Psoas muscle (tissue), 8 donors: Measurements from ENCODE around the gene ESPN. TPM values are rescaled to one million over a fixed set of nuclear protein-coding genes. Genes with fewer than 3 reads are reported as not detected.

Experiments used
- ATAC-seq, 4 donors: fragments of 200-7000 bp; cut with Tn5 transposase; one replicate each; pipeline ENCODE4 v1.9.1; 2020; ENCODE audit warnings: moderate library complexity in 3 of 4, mild to moderate bottlenecking in 2 of 4
- DNase-seq, 2 donors: peaks; one replicate each; pipeline ENCODE4 v3.0.0-alpha.2; 2020
- H3K27ac ChIP-seq: fragments of 200-600 bp; one replicate; pipeline ENCODE4 v1.8.0; 2022
- H3K27me3 ChIP-seq, 3 donors: fragments of 200-600 bp in 1 of 3; one replicate each; pipeline versions ENCODE4 v1.6.1 to v1.8.0; 2013 to 2022; ENCODE audit warnings: low read length in 2 of 3, mild to moderate bottlenecking in 2 of 3, moderate library complexity in 1 of 3; ENCODE audit not compliant: insufficient read depth in 3 of 3
- H3K36me3 ChIP-seq, 2 donors: fragments of 200-600 bp in 1 of 2; one replicate each; pipeline versions ENCODE4 v1.6.1 to v1.8.0; 2013 to 2022; ENCODE audit warnings: low read depth in 1 of 2, mild to moderate bottlenecking in 1 of 2, moderate library complexity in 1 of 2; ENCODE audit not compliant: insufficient read depth in 1 of 2
- H3K4me1 ChIP-seq: fragments of 200-600 bp; one replicate; pipeline ENCODE4 v1.8.0; 2022
- H3K4me3 ChIP-seq: fragments of 200-600 bp; one replicate; pipeline ENCODE4 v1.8.0; 2022; ENCODE audit warnings: mild to moderate bottlenecking
- H3K9me3 ChIP-seq: fragments of 200-600 bp; one replicate; pipeline ENCODE4 v1.8.0; 2022
- WGBS, 3 donors: extraction: QIAGEN DNeasy Blood & Tissue Kit; methylation state at CpG; one replicate each; pipeline versions ENCODE4 v1.1.6 to v1.1.7; 2013; 5-methylcytosine and 5-hydroxymethylcytosine counted together
- intact Hi-C, 2 donors: fragments of 100-400 bp; cut with DNase I; formaldehyde crosslinking; loops; one replicate each; pipeline versions ENCODE4 v1.11.0 to v1.14.2; 2022
- polyA plus RNA-seq, 3 donors: library from polyadenylated mRNA; stranded (reverse); fragments of 200-250 nt; gene quantifications; one replicate each; pipeline ENCODE4 v1.2.3, GENCODE V29; 2013
- total RNA-seq, 4 donors: library from RNA; stranded (reverse); fragmentation: NEBNext Ultra II Directional in 2 of 4; extraction: Animal tissue kit (Norgen Biotek cat#: 25700) in 2 of 4; gene quantifications; one replicate each; pipeline versions ENCODE4 v1.2.1 to v1.2.4, GENCODE V29; 2021 to 2023
- TF ChIP-seq, protein P1 (sequence below): fragments of 200-600 bp; IDR thresholded peaks from one replicate; pipeline ENCODE4 v1.8.0; 2022; ENCODE audit warnings: antibody characterized with exemption
- donor health status: healthy with polysubstance abuse.
- donor health status: DM: no; HTN: no; CAD: no; lungs with moderate emphysema.
- donor health status: Bipolar disorder and iron deficiency.
- donor health status: healthy.
- donor health status: DM: yes; HTN: yes; CAD: no.
- donor health status: DM: no; HTN: no; CAD: no.
- donor health status: DM: no; HTN: no; CAD: no.
- donor health status: DM: yes; HTN: yes; CAD: no.

Gene ESPN
- total and polyA plus RNA-seq, 7 donors, result 0.12 TPM; not detected in 6

DNA sequence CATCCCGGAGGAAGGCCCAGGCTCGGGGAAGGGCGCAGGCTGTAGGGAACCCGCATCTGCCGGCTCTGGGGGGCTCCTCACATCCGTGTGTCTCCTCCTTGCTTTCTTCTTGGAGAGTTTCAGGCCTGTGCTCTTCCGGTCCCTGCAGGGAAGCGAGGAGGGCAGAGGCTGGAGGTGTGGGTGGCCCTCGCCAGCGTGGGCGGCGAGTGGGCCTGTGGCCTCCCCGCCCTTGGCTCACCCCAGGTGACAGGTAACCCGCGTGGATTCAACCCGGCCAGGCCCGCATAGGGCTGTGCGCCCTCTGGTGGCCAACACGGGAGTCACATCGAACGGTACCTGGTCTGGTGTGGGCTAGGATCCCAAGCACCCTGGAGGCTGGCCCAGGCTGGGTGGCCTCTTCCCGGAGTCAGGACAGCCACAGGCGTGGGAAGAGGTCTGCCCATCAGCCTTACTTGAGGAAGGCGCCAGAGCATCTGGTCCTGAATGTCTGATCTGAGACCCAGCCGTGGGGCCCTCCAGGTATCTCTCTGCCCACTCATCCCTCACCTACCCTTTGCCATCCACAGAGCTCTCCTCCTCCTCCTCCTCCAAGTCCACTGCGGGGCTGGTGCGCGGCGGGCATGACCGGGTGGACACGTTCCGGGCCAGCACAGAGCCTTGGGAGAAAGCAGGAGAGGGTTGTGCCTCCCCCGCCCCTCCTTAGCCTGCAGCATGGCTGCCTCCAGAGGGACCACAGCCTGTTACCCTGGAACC is 51.0 kb downstream of the ESPN start:
- no peaks in the 10 kb centered on the region for H3K9me3 ChIP-seq
- peaks cover 0 to 9% of the 10 kb centered on the region in 2 donors for H3K36me3 ChIP-seq
- DNase-seq (peak; percentile 64 to 75), ATAC-seq (peak; percentile 71 to 84 (median 80))
- intact Hi-C loops, result no loop called here
- TF ChIP-seq, protein P1, sequence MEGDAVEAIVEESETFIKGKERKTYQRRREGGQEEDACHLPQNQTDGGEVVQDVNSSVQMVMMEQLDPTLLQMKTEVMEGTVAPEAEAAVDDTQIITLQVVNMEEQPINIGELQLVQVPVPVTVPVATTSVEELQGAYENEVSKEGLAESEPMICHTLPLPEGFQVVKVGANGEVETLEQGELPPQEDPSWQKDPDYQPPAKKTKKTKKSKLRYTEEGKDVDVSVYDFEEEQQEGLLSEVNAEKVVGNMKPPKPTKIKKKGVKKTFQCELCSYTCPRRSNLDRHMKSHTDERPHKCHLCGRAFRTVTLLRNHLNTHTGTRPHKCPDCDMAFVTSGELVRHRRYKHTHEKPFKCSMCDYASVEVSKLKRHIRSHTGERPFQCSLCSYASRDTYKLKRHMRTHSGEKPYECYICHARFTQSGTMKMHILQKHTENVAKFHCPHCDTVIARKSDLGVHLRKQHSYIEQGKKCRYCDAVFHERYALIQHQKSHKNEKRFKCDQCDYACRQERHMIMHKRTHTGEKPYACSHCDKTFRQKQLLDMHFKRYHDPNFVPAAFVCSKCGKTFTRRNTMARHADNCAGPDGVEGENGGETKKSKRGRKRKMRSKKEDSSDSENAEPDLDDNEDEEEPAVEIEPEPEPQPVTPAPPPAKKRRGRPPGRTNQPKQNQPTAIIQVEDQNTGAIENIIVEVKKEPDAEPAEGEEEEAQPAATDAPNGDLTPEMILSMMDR, result peak; percentile 86
- peaks cover 0 to 4% (median 0%) of the 10 kb centered on the region in 3 donors for H3K27me3 ChIP-seq
- H3K4me3 ChIP-seq, result no peak overlapping the region
- H3K4me1 ChIP-seq, result no peaks in the 10 kb centered on the region
- no peak overlapping the region for H3K27ac ChIP-seq
- 38 to 42% (median 41%) methylated on average over 28 to 33 of the region's 33 CpGs for WGBS, 3 donors

DNA sequence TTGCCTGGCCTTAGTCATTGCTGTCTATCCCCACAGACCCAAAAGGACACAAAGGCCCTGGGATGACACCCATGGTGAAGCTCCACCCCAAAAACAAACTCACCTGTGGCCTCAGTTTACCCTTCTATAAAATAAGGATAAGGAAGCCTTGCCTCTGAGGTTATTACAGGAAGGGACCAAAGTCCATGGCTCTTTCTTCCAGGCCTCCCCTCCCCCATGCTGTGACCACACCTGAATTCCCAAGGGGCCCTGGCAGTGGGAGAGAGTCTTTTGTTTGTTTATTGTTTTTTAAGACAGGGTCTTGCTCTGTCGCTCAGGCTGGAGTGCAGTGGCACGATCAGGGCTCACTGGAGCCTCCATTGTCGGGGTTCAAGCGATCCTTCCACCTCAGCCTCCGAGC is 51.9 kb downstream of the ESPN start:
- intact Hi-C loops, result no loop called here
- WGBS, 3 donors, result 87 to 93% (median 90%) methylated on average over 5 of the region's 5 CpGs
- peaks cover 0 to 7% of the 10 kb centered on the region in 2 donors for H3K36me3 ChIP-seq
- no peaks in the 10 kb centered on the region for H3K9me3 ChIP-seq
- TF ChIP-seq, protein P1, result no peak
- H3K4me3 ChIP-seq, result no peak overlapping the region
- DNase-seq (no peak), ATAC-seq (no peak)
- no peak overlapping the region for H3K27ac ChIP-seq
- no peaks in the 10 kb centered on the region for H3K4me1 ChIP-seq
- H3K27me3 ChIP-seq, result peaks cover 0 to 4% (median 0%) of the 10 kb centered on the region in 3 donors

DNA sequence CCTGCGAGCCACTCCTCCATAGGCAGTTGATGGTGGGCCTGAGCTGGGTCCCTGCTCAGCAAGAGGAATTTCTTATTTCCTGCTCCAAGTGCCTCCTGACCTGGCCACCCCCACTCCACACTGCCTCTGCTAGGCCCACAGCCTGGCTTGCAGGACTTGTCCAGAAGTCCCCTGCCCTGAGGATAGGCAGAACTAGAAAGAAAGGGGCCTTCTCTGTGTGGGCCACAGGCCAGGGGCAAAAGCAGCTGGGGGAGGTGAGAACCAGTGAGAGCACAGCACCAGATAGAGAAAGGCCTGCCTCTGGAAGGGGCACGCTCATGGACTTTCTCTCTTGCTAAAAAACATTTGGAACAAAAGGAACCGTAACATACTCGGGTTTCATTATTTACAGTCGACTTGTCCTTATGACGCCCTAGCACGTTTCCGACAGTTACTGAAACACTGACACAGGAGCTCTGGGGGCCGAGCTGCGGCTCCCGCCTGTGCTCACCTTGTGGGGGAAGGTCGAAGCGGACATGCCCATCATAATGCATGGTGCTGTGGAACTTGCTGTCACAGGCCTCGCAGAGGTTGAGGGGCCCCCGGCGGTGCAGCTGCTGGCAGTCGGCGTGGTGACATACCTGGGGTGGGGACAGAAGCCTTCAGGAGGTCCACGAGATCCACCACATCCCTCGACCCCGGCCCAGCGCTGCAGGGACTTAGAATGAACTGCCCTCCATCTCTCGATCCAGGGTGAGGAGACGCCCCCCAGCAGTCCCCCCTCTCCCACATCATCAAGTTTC is 52.7 kb downstream of the ESPN start:
- DNase-seq, result no peak
- Histone ChIP-seq H3K27ac (no peak overlapping the region), H3K4me3 (no peak overlapping the region), H3K9me3 (no peaks in the 10 kb centered on the region), H3K4me1 (no peaks in the 10 kb centered on the region), H3K36me3 (no peaks in the 10 kb centered on the region), H3K27me3 (no peaks in the 10 kb centered on the region)
- 69 to 78% (median 78%) methylated on average over 23 to 24 of the region's 24 CpGs for WGBS, 3 donors
- intact Hi-C loops, result no loop called here
- no peak for ATAC-seq
- TF ChIP-seq, protein P1, result no peak

DNA sequence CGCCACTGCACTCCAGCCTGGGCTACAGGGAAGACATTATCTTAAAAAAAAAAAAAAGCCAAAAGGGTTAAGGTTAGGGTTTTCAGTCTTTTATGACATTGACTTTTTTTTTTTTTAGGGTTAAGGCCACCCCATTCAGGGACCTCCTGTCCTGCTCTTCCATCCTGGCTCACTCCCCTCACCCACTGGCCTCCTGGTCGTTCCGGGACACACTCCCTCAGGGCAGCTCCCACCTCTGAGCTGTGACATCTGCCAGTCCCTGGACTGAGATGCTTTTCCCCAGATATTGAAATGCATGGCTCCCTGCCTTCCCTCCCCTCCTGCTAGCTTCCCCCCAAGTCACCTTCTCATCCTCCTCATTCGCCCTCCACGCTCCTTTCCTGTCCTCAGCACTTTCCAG is 57.2 kb downstream of the ESPN start:
- H3K4me1 ChIP-seq, result no peaks in the 10 kb centered on the region
- H3K4me3 ChIP-seq, result no peak overlapping the region
- no peaks in the 10 kb centered on the region for H3K36me3 ChIP-seq
- H3K27ac ChIP-seq, result no peak overlapping the region
- 82 to 93% (median 89%) methylated on average over 5 of the region's 5 CpGs for WGBS, 3 donors
- TF ChIP-seq, protein P1, result no peak
- no peak for DNase-seq
- ATAC-seq, result no peak
- peaks cover 0 to 23% (median 4%) of the 10 kb centered on the region in 3 donors for H3K27me3 ChIP-seq
- intact Hi-C loops, result no loop called here
- no peaks in the 10 kb centered on the region for H3K9me3 ChIP-seq
